ENCODE results near the gene ASMT.
"Not testable (repeated sequence)": the region's sequence is repeated elsewhere in the genome, so short reads cannot be mapped to it uniquely, and the experiment has no call there.

Gene ASMT, protein sequence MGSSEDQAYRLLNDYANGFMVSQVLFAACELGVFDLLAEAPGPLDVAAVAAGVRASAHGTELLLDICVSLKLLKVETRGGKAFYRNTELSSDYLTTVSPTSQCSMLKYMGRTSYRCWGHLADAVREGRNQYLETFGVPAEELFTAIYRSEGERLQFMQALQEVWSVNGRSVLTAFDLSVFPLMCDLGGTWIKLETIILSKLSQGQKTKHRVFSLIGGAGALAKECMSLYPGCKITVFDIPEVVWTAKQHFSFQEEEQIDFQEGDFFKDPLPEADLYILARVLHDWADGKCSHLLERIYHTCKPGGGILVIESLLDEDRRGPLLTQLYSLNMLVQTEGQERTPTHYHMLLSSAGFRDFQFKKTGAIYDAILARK

DNA sequence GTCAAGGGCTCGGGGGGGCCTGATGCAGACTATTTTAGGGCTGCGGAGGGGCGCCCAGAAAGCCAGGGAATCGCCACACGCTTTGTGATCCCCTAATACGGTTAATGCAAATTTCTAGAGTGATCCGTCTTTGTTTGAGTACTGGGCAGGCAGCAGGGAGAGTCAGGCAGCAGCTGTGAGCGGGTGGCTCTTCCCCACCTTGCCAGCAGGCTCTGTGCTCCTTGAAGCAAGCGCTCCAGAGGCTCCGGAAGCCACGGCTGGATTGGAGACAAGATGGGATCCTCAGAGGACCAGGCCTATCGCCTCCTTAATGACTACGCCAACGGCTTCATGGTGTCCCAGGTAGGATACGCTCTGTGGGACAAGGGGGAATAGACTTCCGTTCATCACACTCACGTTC, at the start of gene ASMT:
Gene ASMT (plus strand): TSS at position 133 of the 400 bp plus-strand sequence. CDS start 141 bp downstream, at position 274.
- no peak for DNase-seq (ENCODE audit: low spot score)

DNA sequence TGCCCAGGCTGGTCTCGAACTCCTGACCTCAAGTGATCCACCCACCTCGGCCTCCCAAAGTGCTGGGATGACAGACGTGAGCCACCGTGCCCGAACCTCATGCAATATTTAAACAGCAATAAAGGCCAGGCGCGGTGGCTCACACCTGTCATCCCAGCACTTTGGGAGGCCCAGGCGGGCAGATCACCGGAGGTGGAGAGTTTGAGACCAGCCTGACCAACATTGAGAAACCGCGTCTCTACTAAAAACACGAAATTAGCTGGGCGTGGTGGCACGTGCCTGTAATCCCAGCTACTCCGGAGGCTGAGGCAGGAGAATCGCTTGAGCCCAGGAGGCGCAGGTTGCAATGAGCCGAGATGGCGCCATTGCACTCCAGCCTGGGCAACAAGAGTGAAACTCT, 40.7 kb upstream of the ASMT start:
- DNase-seq (ENCODE audit: low spot score): not testable (repeated sequence)

- DNase-seq (ENCODE audit: low spot score): no peak
These were observed 38.5 kb upstream of the ASMT start for GRCh38 chrX:1576201-1576992.

GRCh38 chrX:1577845-1578244, 37.0 kb upstream of the ASMT start:
- no peak for DNase-seq (ENCODE audit: low spot score)

- no peak for DNase-seq (ENCODE audit: low spot score)
These were observed 36.2 kb upstream of the ASMT start for GRCh38 chrX:1578511-1579173.

- peak; percentile 84 for DNase-seq (ENCODE audit: low spot score)
These were observed 33.7 kb upstream of the ASMT start for GRCh38 chrX:1581132-1581531.

- peak; percentile 16 for DNase-seq (ENCODE audit: low spot score)
These were observed 32.0 kb upstream of the ASMT start for GRCh38 chrX:1582686-1583437.

- DNase-seq (ENCODE audit: low spot score): no peak
These were observed 30.4 kb upstream of the ASMT start for GRCh38 chrX:1584237-1585011.

GRCh38 chrX:1587161-1587560, 27.7 kb upstream of the ASMT start:
- DNase-seq (ENCODE audit: low spot score): peak; percentile 65

- no peak for DNase-seq (ENCODE audit: low spot score)
These were observed 25.3 kb upstream of the ASMT start for GRCh38 chrX:1589356-1590130.

- peak; percentile 95 for DNase-seq (ENCODE audit: low spot score)
These were observed 23.6 kb upstream of the ASMT start, which contains the start of gene AKAP17A for GRCh38 chrX:1591102-1591862. AKAP17A (plus strand) TSS chrX:1591604; CDS start chrX:1593463, 1,859 bp downstream.

GRCh38 chrX:1591863-1592469, 22.9 kb upstream of the ASMT start:
- peak; percentile 36 for DNase-seq (ENCODE audit: low spot score)

- DNase-seq (ENCODE audit: low spot score): peak; percentile 57
These were observed 22.3 kb upstream of the ASMT start for GRCh38 chrX:1592470-1593142.

DNA sequence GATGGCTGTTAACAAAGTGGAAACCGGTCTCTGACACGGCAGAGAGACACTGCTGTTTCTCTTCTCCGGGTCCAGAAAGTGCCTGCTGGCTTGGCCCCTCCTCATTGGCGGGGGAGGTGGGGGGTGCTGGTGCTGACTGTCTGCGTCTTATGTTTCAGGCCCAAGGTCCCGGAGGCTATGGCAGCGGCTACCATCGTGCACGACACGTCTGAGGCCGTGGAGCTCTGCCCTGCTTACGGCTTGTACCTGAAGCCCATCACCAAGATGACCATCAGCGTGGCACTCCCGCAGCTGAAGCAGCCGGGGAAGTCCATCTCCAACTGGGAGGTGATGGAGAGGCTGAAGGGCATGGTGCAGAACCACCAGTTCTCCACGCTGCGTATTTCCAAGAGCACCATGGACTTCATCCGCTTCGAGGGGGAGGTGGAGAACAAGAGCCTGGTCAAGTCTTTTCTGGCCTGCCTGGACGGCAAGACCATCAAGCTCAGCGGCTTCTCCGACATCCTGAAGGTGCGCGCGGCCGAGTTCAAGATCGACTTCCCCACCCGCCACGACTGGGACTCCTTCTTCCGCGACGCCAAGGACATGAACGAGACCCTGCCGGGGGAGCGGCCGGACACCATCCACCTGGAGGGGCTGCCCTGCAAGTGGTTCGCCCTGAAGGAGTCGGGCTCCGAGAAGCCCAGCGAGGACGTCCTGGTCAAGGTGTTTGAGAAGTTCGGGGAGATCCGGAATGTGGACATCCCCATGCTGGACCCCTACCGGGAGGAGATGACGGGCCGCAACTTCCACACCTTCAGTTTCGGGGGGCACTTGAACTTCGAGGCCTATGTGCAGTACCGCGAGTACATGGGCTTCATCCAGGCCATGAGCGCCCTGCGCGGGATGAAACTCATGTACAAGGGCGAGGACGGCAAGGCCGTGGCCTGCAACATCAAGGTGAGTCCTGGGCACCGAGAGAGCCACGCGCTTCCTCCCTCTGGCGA, 21.3 kb upstream of the ASMT start:
- DNase-seq (ENCODE audit: low spot score): no peak

GRCh38 chrX:1595711-1596060, 19.2 kb upstream of the ASMT start:
- DNase-seq (ENCODE audit: low spot score): no peak

DNA sequence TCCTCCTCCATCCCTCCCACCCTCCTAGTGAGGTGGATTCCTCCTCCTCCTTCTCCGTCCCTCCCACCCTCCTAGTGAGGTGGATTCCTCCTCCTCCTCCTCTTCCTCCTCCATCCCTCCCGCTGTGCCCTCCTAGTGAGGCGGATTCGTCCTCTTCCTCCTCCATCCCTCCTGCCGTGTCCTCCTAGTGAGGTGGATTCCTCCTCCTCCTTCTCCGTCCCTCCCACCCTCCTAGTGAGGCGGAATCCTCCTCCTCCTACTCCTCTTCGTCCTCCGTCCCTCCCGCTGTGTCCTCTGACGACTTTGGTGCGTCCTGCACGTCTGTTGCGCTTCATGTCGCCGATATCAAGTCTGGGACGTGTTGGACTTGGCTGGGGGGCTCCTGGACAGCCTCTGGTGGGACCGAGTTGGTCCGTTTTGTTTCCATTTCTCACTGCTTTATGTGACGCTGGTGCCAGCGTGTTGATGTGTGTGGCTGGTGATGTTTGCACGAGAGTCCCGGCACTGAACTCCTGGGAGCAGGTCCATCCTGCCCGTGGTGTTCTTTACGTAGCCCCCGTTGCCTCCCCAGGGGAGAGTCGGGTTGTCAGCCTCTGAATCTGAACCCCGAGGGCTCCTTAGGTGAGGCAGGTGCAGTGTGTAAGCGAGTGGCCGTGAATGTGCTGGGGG, 18.0 kb upstream of the ASMT start:
- no peak for DNase-seq (ENCODE audit: low spot score)
